ENCODE measurements around the gene VWA3B. TPM values are rescaled to one million over a fixed set of nuclear protein-coding genes. Genes with fewer than 3 reads are reported as not detected.

VWA3B gene
- total RNA-seq, 2 donors from 2014 or later, result not detected

- no peak overlapping the region for H3K4me3 ChIP-seq
Measured at GRCh38 chr2:98167916-98168315, 80.9 kb downstream of the VWA3B start.

GRCh38 chr2:98170076-98170475 is 83.1 kb downstream of the VWA3B start:
- DNase-seq (ENCODE audit: low spot score), result no peak
- no peak for TF ChIP-seq CTCF (IDR thresholded peaks at IDR 0.05)
- no peaks in the 10 kb centered on the region for H3K9me3 ChIP-seq
- H3K27ac ChIP-seq, result no peak overlapping the region
- H3K36me3 ChIP-seq, result no peaks in the 10 kb centered on the region
- no peak overlapping the region for H3K4me3 ChIP-seq
- peaks cover 0 to 4% of the 10 kb centered on the region in 2 donors for H3K4me1 ChIP-seq
- H3K27me3 ChIP-seq, result no peaks in the 10 kb centered on the region

More at GRCh38 chr2:98167916-98168315, 80.9 kb downstream of the VWA3B start:
- no peaks in the 10 kb centered on the region for H3K36me3 ChIP-seq
- H3K27me3 ChIP-seq, result no peaks in the 10 kb centered on the region
- H3K4me1 ChIP-seq, result peaks cover 0 to 22% of the 10 kb centered on the region in 2 donors
- DNase-seq (ENCODE audit: low spot score), result no peak
- H3K27ac ChIP-seq, result no peak overlapping the region
- H3K9me3 ChIP-seq, result no peaks in the 10 kb centered on the region
- TF ChIP-seq CTCF (IDR thresholded peaks at IDR 0.05), result no peak

- Histone ChIP-seq H3K36me3 (no peaks in the 10 kb centered on the region), H3K9me3 (no peaks in the 10 kb centered on the region), H3K4me1 (no peaks in the 10 kb centered on the region), H3K27ac (no peak overlapping the region), H3K4me3 (no peak overlapping the region), H3K27me3 (no peaks in the 10 kb centered on the region)
- no peak for TF ChIP-seq CTCF (IDR thresholded peaks at IDR 0.05)
- no peak for DNase-seq (ENCODE audit: low spot score)
Measured at GRCh38 chr2:98172150-98172765, 85.3 kb downstream of the VWA3B start.

GRCh38 chr2:98172951-98173350 is 86.0 kb downstream of the VWA3B start:
- no peaks in the 10 kb centered on the region for H3K9me3 ChIP-seq
- peak; percentile 30 for DNase-seq (ENCODE audit: low spot score)
- H3K4me3 ChIP-seq, result no peak overlapping the region
- no peaks in the 10 kb centered on the region for H3K27me3 ChIP-seq
- H3K27ac ChIP-seq, result no peak overlapping the region
- H3K36me3 ChIP-seq, result no peaks in the 10 kb centered on the region
- TF ChIP-seq CTCF (IDR thresholded peaks at IDR 0.05), result no peak
- H3K4me1 ChIP-seq, result no peaks in the 10 kb centered on the region

- no peak for DNase-seq (ENCODE audit: low spot score)
- Histone ChIP-seq H3K4me3 (no peak overlapping the region), H3K27me3 (no peaks in the 10 kb centered on the region), H3K36me3 (no peaks in the 10 kb centered on the region), H3K27ac (no peak overlapping the region), H3K4me1 (no peaks in the 10 kb centered on the region), H3K9me3 (no peaks in the 10 kb centered on the region)
- TF ChIP-seq CTCF (IDR thresholded peaks at IDR 0.05), result peak; percentile 11 to 48
Measured at GRCh38 chr2:98175811-98176210, 88.8 kb downstream of the VWA3B start.

- no peak for TF ChIP-seq CTCF (IDR thresholded peaks at IDR 0.05)
- no peaks in the 10 kb centered on the region for H3K27me3 ChIP-seq
- H3K4me3 ChIP-seq, result no peak overlapping the region
- no peak overlapping the region for H3K27ac ChIP-seq
- H3K9me3 ChIP-seq, result no peaks in the 10 kb centered on the region
- no peaks in the 10 kb centered on the region for H3K36me3 ChIP-seq
- H3K4me1 ChIP-seq, result no peaks in the 10 kb centered on the region
- DNase-seq (ENCODE audit: low spot score), result no peak
Measured at GRCh38 chr2:98177286-98177685, 90.3 kb downstream of the VWA3B start.
